Stimulated activated CD8-positive, alpha-beta memory T cell treated with anti-CD3 and anti-CD28 coated beads, Interleukin-7, amount 100 ng/mL, for 4 hours (primary cell): ENCODE data around the gene GPR149.
"Not testable (repeated sequence)": the region's sequence is repeated elsewhere in the genome, so short reads cannot be mapped to it uniquely, and the experiment has no call there.

Experiments used
- DNase-seq, 2 donors: peaks; one replicate each; pipeline ENCODE4 v3.0.0-alpha.2; 2020; ENCODE audit warnings: low read depth in 2 of 2

Gene GPR149, protein sequence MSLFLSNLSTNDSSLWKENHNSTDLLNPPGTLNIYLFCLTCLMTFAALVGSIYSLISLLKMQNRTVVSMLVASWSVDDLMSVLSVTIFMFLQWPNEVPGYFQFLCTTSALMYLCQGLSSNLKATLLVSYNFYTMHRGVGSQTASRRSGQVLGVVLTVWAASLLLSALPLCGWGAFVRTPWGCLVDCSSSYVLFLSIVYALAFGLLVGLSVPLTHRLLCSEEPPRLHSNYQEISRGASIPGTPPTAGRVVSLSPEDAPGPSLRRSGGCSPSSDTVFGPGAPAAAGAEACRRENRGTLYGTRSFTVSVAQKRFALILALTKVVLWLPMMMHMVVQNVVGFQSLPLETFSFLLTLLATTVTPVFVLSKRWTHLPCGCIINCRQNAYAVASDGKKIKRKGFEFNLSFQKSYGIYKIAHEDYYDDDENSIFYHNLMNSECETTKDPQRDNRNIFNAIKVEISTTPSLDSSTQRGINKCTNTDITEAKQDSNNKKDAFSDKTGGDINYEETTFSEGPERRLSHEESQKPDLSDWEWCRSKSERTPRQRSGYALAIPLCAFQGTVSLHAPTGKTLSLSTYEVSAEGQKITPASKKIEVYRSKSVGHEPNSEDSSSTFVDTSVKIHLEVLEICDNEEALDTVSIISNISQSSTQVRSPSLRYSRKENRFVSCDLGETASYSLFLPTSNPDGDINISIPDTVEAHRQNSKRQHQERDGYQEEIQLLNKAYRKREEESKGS

DNA sequence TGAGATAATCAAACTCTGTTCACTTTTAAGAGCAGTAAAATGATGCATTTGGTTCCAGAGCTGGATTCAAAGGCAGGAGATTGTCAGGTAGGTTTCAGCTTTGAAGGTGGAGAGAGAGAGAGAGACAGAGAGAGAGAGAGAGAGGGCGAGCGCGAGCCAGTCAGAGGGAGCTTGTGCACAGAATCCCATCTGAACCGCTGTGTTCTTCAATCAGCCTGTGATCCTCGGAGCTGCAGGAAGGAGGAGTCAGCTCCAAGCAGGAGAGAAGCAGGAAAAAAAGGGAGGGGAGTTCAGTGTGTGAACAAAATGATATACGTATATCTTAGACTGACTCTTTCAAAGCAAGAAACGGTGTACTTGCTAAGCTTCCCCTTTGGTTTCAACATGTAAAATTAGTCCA is at the start of gene GPR149:
Gene GPR149 (minus strand): TSS at position 177 of the 400 bp plus-strand sequence. CDS start 575 bp downstream, outside the sequence.
- DNase-seq, result no peak

DNA sequence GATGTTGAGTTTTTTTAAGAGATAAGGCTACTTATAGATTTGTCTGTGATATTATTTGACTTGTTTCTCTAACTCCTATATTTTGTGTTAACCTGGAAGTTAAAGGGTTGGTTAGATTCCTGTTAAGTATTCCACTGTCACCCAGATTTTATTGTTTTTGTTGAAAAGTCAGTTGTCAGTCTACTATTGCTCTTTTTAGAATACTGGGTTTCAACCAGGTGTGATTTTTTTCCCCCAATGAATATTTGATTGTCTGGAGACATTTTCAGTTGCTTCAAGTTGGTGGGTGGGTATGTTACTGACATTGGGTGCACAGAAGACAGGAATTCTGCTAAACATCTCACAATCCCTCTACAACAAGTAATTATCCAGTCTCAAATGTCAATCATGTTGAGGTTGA is 43.8 kb upstream of the GPR149 start:
- no peak for DNase-seq

DNA sequence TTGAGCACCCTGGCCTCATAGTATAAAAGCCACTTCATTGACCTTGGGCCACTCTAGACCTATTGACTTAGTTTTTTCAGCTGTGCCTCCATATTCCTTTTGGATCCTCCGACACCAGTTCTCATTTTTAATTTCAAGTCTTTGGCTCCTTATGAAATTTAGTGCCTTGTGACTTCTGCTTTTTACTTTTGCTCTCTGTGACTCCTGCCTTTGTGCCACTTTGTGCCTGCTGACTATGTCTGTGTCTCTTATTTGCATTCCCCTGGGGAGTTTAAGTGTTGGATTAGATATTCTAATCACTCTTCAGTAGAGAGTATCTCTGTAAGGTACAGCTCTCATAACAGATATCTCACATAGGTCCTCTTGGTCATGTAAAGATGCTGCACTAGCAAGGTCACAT is 39.6 kb upstream of the GPR149 start:
- no peak for DNase-seq

DNA sequence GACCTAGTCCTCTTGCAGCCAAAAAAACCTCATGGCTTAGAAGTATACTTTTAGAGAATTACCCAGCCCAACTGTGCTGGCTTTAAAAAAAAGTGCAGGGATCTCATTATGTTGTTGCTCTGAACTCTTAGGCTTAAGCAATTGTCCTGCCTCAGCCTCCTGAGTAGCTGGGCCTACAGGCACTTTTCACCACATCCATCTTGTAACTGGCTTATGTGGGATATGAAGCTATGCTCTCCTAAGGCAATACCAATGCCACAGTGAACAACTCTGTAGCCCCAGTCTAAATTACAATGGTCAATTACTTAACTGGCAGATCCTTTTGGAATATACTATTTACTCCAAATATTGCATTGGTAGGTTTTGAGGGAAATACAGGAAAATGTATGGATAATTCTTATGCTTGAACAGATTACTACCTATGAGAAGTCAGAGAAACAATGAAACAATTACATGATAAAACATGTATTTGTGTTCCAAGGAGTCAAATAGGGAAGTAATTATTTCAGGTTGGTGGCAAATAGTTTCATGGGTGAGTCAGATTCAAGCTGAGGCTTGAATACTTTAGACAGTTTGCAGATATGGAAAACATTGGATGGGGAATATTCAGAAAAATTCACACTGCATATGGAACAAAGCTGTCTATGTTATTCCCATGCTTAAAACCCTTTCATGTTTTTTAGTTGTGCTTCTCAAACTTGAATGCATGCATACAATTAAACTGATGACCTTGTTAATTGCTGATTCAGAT is 34.6 kb upstream of the GPR149 start:
- no peak for DNase-seq

DNA sequence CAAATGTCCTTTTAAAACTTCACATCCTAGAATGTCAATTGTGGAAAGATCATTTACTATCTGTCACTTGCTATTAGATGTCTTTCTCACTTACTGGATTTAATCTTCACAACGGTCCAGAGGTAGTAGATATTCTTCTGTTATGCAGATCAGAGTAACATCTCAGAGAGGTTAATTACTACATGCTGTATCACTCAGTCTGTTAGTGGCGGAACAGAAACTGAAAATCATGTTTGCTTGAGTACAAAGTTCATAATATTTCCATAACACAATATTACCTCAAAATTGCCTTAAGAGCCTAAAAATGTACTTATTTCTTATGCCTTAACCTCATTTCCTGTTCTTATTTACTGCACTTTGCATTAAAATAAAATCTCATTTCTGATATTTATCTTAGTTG is 28.6 kb upstream of the GPR149 start:
- no peak for DNase-seq

DNA sequence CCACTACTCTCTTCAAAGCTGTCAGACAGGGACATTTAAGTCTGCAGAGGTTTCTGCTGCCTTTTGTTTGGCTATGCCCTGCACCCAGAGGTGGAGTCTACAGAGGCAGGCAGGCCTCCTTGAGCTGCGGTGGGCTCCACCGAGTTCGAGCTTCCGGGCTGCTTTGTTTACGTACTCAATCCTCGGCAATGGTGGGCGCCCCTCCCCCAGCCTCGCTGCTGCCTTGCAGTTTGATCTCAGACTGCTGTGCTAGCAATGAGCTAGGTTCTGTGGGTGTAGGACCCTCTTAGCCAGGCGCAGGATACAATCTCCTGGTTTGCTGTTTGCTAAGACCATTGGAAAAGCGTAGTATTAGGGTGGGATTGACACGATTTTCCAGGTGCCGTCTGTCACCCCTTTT is 9.1 kb upstream of the GPR149 start:
- DNase-seq, result not testable (repeated sequence)

DNA sequence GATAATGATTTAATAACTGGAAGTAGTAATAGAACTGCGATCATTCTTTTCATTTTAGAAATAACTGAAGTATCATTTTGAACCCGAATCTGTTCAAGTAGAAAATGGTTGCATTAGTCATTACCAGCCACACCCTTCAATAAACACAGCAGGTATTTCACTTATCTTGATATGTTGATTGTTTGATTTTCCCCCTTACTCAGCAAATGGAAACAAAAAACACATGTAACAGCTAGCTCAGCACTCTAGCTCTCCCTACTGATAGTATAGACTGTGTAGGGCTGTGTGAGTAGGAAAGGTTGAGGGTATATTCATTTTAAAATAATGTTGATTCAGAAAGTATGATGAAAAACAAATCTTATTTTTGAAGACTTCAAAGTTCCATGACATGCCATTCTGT is 1.1 kb upstream of the GPR149 start:
- DNase-seq, result no peak

DNA sequence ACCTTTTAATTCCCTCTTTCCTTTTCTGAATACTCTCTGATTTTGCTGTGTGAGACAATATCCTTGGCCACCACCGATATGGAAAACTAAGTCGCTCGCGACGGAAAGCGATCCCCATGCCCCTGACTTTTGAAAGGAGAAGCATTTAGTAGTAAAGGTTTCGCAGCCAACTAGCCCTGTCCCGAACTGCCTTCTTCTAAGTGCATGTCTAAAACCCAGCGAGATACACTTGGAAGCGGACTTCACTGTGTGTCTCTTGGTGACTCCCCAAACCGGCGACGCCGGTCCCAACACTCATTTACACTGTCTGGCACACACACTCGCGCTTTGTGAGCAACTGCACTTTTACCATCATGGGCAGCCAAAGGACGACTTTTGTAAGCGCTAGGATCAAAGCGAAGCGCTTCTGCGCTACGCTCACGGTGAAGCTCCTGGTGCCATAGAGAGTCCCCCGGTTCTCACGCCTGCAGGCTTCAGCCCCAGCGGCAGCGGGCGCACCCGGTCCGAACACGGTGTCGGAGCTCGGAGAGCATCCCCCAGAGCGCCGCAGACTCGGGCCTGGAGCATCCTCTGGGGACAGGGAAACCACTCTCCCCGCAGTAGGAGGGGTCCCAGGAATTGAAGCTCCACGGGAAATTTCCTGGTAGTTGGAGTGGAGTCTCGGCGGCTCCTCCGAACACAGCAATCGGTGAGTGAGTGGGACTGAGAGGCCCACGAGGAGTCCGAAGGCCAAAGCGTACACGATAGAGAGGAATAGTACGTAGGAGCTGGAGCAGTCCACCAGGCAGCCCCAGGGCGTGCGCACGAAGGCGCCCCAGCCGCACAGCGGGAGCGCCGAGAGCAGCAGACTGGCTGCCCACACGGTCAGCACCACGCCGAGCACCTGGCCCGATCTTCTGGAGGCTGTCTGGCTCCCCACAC is 1.4 kb downstream of the GPR149 start:
- no peak for DNase-seq

DNA sequence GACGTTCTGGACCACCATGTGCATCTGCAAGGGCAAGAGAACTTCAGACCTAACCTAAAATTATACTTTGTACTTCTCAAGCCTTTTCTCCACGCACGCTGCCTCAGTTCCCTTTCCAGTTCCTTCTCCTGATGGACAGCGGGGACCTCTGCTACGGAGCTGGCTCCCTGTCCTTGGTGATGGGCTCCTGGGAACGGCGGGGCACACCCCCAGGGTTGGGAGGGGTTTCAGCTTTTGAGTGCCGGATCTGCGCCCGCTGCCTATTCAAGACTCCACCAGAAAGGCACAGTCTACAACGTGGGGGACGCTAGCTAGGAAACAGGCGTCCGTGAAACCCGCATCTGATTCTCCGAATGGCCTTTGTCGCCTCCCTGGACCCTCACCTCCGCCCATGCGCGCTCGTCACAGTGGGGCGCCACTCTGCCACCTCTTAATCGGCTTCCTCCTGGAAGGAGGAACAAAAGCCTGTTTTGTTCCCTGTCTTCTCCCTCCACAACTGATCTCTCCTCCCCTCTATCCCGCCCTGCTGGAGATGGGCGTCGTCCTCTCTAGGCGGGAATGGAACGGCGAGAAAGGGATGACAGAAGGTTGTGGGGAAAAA is 2.2 kb downstream of the GPR149 start:
- DNase-seq, result no peak

DNA sequence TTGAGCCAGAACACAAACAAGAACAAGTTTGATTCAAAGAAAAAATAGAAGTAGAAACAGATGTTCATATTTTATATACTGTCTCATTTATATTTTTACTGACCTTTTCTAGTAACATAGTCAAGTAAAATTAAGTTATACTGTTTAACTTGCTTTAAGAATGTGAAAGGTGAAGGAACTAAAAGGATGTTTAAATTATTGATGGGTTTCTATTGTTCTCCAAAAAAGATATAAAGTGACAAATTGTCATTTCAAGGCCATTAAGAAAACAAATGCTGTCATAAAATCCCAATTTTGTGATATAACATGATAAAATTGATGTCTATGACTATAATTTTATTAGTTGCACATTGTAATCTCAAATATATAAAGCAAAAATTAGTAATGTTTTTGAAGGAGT is 7.3 kb downstream of the GPR149 start:
- no peak for DNase-seq

DNA sequence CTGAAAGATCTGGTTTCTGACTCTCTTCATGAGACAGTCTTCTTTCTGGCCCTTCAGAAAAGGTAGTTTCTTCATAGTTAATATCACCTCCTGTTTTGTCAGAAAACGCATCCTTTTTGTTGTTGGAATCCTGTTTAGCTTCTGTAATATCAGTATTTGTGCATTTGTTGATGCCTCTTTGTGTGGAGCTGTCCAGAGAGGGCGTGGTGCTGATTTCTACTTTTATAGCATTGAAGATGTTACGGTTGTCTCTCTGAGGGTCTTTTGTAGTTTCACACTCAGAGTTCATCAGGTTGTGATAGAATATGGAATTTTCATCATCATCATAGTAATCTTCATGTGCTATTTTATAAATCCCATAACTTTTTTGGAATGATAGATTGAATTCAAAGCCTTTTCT is 8.9 kb downstream of the GPR149 start:
- DNase-seq, result no peak

DNA sequence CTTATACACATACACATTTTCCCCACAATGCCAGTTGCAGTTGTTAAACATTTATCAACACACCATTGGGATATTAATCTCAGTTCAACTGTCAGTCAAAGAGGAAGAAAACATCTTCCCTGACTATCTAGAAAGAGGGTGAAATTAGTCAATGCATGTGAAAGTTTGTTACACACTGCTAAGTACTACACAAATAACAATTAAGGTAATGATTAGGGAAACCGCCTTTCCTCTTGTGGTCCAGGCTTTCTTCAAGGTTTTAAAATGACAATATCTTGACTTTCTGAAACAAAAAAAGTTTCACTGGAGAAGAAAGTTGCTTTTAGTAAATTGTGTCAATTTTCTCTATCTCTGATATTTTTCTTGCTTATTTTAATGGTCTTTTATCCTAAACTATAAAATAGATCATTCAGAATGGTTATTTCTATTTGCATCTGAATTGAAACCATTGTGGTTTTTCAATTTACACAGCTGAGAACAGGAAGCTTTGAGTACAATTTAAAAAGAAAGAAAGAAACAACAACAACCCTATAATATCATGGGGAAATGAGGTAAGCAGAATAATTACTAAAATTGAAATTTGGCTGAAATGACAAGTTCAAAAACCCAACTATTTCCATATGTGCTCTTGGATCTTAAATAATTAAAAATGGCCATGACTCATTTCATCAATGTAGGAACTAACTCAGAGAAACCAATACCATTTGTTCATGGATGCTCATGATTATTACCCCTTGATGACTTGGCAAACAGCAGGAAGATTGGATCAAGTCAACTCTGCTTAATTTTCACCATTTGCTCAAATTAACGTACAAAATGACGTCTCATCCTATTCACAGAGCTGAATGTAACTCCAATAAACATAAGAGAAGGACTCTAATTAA is 31.7 kb downstream of the GPR149 start:
- DNase-seq, result no peak

DNA sequence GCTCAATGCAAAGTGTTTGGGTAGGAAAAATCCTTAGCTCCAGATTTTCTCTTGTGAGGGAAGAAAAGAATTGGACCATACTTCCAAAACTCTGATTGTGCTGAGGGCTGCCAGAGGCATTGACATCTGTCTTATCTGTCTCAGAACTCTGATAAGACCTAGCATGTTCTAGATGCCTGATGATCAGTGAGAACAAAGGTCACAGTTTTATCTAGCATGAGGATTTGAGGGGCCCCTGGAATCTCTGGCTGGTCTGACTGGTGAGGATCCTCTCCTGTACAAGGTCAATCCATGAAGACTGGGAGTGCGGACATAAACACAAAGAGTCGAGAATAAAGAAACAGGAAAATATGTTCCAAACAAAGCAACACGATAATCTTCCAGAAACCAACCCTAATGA is 40.1 kb downstream of the GPR149 start:
- no peak for DNase-seq

DNA sequence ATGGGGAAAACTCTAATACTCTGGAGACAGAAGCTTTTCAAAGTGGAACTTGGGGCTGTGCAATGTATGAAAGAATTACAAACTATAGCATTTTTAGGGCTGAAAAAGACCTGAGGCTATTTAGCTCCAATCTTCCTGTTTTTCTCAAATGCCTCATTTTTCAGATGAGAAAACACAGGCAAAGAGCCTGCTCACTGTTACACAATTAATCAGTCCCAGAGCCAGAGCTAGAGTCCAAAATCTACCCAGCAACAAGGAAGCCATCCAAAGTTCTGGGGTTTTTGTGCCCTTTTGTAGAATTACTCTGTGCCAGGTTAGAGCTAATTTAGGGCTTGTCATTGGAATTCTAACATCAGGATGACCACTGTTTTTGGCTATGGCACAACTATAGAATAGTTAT is 45.5 kb downstream of the GPR149 start:
- no peak for DNase-seq

DNA sequence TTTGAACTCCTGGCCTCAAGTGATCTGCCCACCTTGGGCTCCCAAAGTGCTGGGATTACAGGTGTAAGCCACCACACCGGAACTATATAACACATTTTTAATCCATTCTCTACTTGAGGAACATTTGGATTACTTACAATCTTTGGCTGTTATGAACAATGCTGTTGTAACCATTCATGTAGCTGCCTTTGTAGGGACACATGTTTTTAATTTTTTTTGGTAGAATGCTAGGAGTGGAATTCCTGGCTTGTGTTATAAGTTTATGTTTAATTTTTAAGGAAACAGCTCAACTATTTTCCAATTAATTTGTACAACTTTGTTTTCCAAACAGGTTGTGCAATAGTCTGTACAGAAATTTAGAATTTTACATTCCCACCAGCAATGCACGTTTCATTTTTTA is 51.7 kb downstream of the GPR149 start:
- DNase-seq, result no peak

DNA sequence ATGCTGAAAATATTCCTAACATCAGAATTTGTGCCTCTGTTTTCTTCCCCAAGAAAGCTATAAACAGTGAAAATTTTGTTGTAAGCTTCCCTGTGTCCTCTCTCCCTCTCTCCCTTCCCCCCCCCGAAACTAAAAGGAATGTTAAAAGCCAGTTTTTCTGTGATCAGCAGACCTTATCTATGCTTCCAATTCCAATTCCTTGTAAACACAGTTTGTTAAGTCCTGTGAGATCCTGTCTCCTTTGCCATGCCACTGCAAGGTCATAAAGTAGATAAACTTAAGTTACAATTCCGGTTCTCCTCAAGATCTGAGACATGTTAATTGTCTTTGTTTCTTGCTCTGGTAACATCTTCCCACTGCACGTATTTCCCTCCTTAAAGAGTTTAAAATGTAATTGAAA is 62.8 kb downstream of the GPR149 start:
- no peak for DNase-seq

DNA sequence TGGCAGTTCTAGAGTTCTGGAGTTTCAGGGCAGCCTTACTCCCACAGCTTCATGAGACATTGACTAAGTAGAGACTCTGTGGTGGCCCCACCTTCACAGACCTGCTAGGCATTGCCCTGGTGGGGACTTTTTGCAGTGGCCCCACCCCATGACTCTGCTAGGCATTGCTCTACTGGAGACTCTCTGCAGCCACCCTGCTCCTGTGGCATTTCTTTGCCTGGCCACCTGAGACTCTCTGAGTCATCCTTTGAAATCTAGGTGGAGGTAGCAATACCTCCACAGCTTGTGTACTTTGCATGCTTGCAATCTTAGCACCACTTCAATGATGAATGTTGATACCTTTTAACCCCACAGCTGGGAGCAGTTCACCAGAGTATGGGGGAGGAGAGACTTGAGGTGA is 65.1 kb downstream of the GPR149 start:
- no peak for DNase-seq

DNA sequence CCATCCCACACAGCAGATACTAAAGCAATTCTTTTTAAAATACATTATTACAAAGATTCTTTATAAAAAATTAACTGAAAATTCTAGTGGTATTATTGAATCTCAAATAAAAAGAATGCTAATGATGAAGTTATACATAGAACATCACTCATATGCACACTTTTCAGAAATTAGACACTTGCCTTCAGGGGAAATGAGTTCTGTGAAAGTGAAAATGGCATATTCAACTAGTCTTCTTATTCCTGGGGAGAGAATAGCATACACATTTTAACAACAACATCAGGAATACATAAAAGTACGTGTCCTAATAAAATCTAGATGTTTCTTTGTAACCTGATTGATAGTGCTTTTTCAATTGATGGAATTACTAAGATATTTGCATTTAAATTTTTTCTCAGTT is 68.9 kb downstream of the GPR149 start:
- DNase-seq, result no peak

DNA sequence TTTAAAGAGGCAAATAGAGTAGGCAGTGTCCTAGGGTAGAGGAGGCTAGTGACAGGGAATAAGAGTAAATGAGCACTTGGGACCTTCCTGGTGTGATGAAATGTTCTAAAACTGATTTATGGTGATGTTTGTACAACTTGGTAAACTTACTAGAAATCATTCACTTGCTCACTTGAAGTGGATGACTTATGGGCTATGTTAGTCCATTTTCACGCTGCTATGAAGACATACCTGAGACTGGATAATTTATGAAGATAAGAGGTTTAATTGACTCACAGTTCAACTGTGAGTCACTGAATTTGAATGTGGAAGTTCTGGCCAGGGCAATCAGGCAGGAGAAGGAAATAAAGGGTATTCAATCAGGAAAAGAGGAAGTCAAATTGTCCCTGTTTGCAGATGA is 74.0 kb downstream of the GPR149 start:
- no peak for DNase-seq

DNA sequence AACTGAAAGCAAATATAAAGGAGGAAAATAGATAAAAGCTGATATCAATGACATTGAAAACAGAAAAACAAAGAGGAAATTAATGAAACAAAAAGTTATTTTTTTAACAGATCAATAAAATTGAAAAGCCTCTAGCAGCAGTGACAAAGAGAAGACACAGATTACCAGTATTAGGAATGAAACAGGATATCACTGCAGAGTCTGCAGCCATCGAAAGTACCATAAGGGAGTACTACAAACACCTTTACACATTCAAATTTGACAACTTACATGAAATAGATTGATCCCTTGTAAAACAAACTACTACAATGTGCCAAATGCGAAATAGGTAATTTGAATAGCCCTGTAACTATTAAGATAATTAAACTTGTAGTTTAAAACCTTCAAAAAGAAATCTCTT is 80.8 kb downstream of the GPR149 start:
- no peak for DNase-seq
